ENCODE results near the gene REXO1.
A peak's percentile ranks its signal among the peaks of the same experiment; 100 is the strongest.
"Not testable (repeated sequence)": the region's sequence is repeated elsewhere in the genome, so short reads cannot be mapped to it uniquely, and the experiment has no call there.

REXO1 gene

DNA sequence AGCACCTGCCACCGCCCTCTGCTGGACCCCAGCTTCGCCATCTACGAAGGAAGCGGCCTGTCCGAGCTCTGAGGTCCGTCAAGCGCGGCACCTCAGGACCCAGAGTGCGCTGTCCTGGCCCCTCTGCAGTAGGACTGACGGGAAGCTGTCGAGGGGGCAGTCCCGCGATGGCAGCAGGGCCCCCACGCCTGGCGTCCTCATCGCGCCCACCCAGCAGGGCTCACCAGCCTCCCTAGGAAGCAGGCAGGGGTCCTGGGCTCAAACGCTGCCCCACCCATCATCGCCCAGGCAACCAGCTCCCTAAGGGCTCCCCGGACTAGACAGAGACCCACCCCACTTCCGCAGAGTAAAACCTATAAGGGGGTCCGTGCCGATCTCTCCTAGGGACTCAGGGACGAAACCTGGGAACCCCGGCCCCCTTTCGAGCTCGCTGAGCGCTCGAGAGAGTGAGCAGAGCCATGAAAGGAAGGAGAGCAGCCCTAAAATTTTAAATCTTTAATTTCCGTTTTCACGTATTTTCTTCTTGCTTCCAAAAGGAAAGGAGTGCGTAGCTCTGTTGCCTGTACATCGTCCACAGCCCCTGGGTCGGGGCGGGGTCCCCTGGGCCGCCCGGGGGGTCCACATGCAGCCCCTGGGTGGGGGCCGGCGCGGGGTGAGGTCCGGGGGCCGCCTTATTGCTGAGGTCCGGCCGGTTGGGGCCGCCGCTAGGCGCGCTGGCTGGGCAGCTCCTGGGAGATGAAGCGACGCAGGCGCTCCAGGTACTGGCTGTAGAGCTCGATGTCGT lies 28.4 kb upstream of the REXO1 start:
- not testable (repeated sequence) for DNase-seq

GRCh38 chr19:1875646-1876495 lies 27.6 kb upstream of the REXO1 start:
- DNase-seq, result peak; percentile 88

DNA sequence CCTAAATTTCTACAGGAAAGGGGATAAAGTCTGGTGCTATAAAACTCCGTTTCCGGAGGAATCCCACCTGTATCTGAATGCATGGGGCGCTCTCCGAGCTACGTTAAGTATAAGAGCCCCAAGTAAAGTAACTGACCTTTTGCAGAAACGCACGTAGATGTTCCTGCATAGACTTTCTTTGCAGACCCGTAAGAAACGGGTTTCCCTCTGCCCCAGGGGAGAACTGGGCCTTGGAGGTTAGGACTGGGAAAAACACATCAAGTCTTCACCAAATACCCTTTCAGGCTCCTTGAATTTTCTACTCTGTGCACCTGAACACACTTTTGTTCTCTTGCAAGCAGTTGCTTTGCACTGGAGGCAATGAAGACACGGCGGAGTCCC lies 27.0 kb upstream of the REXO1 start:
- not testable (repeated sequence) for DNase-seq

GRCh38 chr19:1874554-1875185 lies 26.4 kb upstream of the REXO1 start:
- no peak for DNase-seq

- DNase-seq, result no peak
Measured at GRCh38 chr19:1873524-1874473, 25.5 kb upstream of the REXO1 start.

DNA sequence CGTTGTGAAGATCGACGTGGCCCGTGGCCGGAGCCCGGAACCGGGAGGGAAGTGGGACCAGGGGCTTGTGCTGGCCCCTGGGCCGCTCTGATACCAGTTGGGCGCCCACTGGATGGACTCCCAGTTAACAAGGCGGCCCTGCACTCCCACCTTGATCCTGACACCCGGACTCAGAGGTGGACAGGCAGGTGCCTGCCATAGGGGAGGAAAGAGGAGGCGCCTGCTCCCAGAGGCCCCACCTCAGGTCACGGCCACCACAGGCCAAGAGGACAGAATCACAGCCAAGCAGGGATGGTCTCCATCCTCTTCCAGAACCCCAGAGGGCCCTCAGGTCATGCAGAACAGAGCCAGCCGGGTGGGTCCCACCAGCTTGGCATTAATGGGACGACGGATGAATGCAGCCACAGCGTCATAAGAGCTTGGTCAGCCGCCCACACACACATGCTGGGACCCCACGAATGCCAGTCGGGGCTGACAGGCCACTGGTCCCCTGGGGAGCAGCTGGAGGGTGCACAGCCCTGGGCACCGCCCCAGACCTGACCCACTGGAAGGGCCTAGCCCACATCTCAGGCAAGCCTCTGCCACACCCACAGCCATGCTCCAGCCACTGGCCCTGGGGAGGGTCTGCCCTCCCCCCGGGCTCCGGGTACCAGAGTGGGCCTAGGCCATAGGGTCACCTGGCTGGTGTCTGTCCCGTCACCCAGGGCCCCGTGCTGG lies 24.7 kb upstream of the REXO1 start:
- no peak for DNase-seq

GRCh38 chr19:1871630-1872029 lies 23.3 kb upstream of the REXO1 start:
- no peak for DNase-seq

- no peak for DNase-seq
Measured at GRCh38 chr19:1871140-1871597, 22.9 kb upstream of the REXO1 start.

GRCh38 chr19:1868971-1869370 lies 20.7 kb upstream of the REXO1 start:
- no peak for DNase-seq

GRCh38 chr19:1867349-1867724 lies 19.1 kb upstream of the REXO1 start:
- DNase-seq, result no peak

DNA sequence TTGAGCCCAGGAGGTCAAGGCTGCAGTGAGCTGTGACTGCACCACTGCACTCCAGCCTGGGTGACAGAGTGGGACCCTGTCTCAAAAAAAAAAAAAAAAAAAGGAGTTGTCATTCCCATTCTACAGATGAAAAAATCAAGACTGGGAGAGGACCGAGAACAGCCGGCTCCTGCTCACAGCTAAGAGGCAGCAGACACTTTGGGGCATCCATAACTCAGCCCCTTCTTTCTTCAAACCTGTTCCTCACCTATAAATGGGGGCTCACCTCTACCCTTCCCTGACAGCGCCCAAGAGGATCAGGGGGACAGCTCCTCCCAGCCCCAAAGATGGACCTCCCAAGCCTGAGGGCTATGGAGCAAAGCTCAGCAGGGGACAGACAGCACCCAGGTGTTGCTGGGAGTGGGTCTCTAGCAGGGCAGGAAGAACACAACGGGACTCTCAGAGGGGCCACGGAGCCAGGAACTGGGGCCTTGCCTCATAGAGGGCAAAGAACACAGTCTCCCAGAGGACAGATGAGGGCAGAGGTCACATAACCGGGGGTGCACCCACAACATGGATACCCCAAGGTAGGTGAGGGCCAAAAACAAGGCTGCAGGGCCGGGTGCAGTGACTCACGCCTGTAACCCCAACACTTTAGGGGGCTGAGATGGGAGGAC lies 18.5 kb upstream of the REXO1 start:
- DNase-seq, result no peak

- DNase-seq, result no peak
Measured at GRCh38 chr19:1865172-1866010, 17.1 kb upstream of the REXO1 start.

GRCh38 chr19:1864480-1865171 lies 16.3 kb upstream of the REXO1 start:
- DNase-seq, result peak; percentile 67

GRCh38 chr19:1863638-1864479 lies 15.6 kb upstream of the REXO1 start:
- DNase-seq, result peak; percentile 94

GRCh38 chr19:1863328-1863637 lies 15.0 kb upstream of the REXO1 start, which contains the start of gene KLF16:
Gene KLF16 (minus strand): TSS chr19:1863579. CDS start chr19:1863497, 82 bp downstream.
- no peak for DNase-seq

DNA sequence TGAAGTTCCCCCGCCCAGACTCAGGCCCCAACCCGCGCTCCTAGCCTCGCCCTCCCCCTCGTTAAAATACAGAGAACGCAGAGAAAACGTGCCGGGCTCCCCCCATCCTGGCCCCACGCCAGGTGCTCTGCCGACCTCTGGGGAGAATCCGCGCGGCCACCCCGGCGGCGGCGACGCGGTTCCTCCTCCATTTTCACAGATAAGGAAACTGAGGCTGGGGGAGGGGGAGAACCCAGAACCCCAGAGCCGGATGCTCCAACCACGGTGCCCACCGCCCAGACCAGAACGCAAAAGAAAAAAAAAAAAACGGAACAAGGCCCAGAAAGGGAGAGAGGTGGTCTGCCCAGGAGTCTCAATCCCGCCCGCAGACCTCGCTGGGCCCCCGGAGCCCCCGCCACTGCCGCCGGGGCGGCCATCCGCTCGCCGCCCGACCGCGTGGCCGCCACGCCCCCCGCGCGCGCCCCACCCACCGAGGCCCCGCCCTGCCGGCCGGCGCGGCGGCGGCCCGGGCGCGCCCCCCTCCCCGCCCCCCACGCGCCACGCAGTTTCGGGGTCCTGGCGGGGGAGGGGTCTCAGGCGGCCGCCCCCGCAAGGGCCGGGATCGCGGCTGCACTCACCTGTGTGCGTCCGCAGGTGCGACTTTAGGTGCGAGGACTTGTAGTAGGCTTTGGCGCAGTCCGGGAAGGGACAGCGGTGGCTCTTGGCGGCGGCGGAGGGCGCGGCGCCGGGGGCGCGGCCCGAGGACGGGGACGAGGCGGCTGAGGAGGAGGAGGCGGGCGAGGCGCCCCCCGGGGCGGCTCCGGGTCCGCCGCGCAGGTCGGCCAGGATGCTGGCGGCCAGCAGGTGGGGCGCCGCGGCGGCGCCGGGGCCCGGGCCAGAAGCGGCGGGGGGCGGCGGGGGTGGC lies 14.4 kb upstream of the REXO1 start:
- peak; percentile 70 for DNase-seq

DNA sequence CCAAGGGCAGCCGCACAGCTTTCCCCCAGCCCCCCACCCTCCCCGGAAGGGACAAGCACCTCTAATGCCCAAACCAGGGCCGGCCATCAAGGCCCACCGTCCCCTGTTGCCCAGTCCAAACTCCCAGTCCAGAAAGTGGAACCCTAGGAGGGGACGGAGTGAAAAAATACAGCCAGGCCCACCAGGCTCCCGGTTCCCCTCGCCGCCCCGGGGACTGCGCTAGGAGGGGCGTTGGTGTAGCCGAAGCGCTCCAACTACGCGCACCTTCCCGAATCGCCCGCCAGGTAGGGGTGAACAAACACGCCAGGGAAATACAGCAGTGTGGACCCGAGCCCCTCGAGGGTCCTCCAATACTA lies 13.8 kb upstream of the REXO1 start:
- DNase-seq, result no peak

- no peak for DNase-seq
Measured at GRCh38 chr19:1861599-1862031, 13.3 kb upstream of the REXO1 start.
